Activated CD8-positive, alpha-beta memory T cell treated with anti-CD3 and anti-CD28 coated beads for 48 hours (primary cell): ENCODE data around the gene SERAC1.

Experiments
- DNase-seq, 3 experiments: peaks; one replicate each; pipeline ENCODE4 v3.0.0-alpha.2; 2020; ENCODE audit warnings: low read depth in 2 of 3, low spot score in 2 of 3

SERAC1 gene

DNA sequence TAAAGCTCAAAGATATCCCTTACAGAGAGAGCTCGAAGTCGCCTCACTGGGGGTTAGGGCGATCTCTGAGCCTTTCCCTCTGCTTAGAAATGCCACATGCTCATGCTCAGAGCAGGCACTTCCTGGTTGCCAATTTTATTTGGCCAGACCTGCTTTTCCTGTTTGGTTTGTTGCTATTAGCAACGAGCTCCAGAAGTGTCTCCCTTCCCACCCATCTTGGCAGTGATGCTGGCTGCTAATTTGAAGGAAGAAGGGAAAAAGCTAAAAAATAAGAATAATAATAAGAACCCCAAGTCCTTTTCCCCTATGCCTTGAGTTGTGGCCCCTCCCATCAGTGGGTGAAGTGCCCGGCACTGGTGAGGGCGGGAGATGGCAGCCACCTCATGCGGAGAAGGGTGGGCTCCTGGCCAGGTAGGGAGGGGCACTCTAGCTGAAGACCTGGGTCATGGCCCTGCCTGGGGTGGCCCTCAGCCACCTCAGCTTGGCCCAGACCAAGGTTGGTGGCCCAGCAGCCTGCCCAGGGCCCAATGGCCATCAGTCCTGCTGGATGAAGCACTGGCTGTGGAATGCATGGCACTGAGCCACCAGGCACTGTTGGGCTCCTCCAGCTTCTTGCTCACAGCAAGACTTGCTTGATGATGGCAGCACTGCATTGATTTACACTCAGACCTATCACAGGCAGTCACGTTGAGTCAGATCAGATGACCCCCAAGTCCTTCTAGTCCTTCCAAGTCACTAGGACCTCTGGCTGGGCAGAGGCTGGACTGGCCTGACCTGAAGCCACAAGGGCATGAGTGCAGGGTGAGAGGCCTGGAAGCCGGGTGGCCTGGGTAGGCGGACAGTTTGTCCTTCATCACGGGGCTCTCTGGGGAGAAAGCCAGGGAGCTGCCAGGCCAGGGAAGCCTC, 107.4 kb downstream of the SERAC1 start:
- no peak for DNase-seq
